IMR-90 (cell line): ENCODE results near the gene KRT7. TPM values are rescaled to one million over a fixed set of nuclear protein-coding genes. Genes with fewer than 3 reads are reported as not detected.

ENCODE experiments used
- ATAC-seq: fragments of 200-7000 bp; cut with Tn5 transposase; 2 replicates; pipeline ENCODE4 v1.9.1; 2020; ENCODE audit warnings: low read depth, mild to moderate bottlenecking, moderate library complexity
- BruUV-seq: library from RNA; stranded (reverse); fragments of 400-500 nt; replicated peaks from 2 replicates; lab custom pipeline; 2021; lab: Mats Ljungman, UMichigan
- CTCF ChIA-PET: fragments of 300-600 bp; formaldehyde crosslinking; extraction: SDS; loops from one replicate; lab custom pipeline; 2021; ENCODE audit warnings: antibody characterized with exemption; lab: Yijun Ruan, JAX
- POLR2A ChIA-PET: fragments of 300-600 bp; sonication (Branson Sonifier 250); formaldehyde crosslinking; loops from one replicate; lab custom pipeline; 2022; ENCODE audit warnings: antibody characterized with exemption; ENCODE audit not compliant: unreplicated experiment; lab: Charles Lee
- DNase-seq: peaks from one replicate; pipeline ENCODE4 v3.0.0; 2013
- H2AFZ ChIP-seq: replicated peaks from 2 replicates; pipeline ENCODE3; 2013; ENCODE audit warnings: low read length, mild to moderate bottlenecking; ENCODE audit not compliant: poor library complexity
- H2AK5ac ChIP-seq: 2 replicates; pipeline ENCODE4 v1.6.1; 2013; ENCODE audit warnings: low read depth, low read length, inconsistent platforms
- H2AK9ac ChIP-seq: replicated peaks from 2 replicates; pipeline ENCODE3; 2013; ENCODE audit warnings: mild to moderate bottlenecking, low read depth, low read length, moderate library complexity; ENCODE audit not compliant: poor library complexity
- H2BK120ac ChIP-seq: 2 replicates; pipeline ENCODE4 v1.6.1; 2013; ENCODE audit warnings: low read depth, low read length, inconsistent platforms
- H2BK15ac ChIP-seq: 3 replicates; pipeline ENCODE4 v1.6.1; 2013; ENCODE audit warnings: low read depth, low read length, inconsistent platforms
- H2BK20ac ChIP-seq: 2 replicates; pipeline ENCODE4 v1.6.1; 2013; ENCODE audit warnings: low read depth, mild to moderate bottlenecking, inconsistent platforms, low read length, moderate library complexity
- H2BK5ac ChIP-seq: 2 replicates; pipeline ENCODE4 v1.6.1; 2013; ENCODE audit warnings: mild to moderate bottlenecking, low read depth, low read length, inconsistent platforms; ENCODE audit not compliant: poor library complexity, severe bottlenecking
- H3K14ac ChIP-seq: replicated peaks from 2 replicates; pipeline ENCODE4 v1.6.1; 2013; ENCODE audit warnings: low read depth, low read length, inconsistent platforms
- H3K18ac ChIP-seq: 2 replicates; pipeline ENCODE4 v1.6.1; 2013; ENCODE audit warnings: low read depth, low read length, control low read depth
- H3K23ac ChIP-seq: 2 replicates; pipeline ENCODE4 v1.6.1; 2013; ENCODE audit warnings: low read depth, low read length, inconsistent platforms
- H3K27ac ChIP-seq: 2 replicates; pipeline ENCODE4 v1.5.1; 2013; ENCODE audit warnings: mild to moderate bottlenecking, control low read depth, low read length; ENCODE audit not compliant: insufficient read depth
- H3K27me3 ChIP-seq: 2 replicates; pipeline ENCODE4 v1.6.1; 2013; ENCODE audit warnings: low read length; ENCODE audit not compliant: control insufficient read depth, insufficient read depth
- H3K36me3 ChIP-seq: 2 replicates; pipeline ENCODE4 v1.6.1; 2013; ENCODE audit warnings: low read length, mixed read lengths; ENCODE audit not compliant: control insufficient read depth, insufficient read depth
- H3K4ac ChIP-seq: 2 replicates; pipeline ENCODE4 v1.6.1; 2013; ENCODE audit warnings: low read depth, low read length, inconsistent platforms
- H3K4me1 ChIP-seq: 2 replicates; pipeline ENCODE4 v1.6.1; 2013; ENCODE audit warnings: low read length, mixed read lengths; ENCODE audit not compliant: control insufficient read depth, insufficient read depth
- H3K4me2 ChIP-seq: 2 replicates; pipeline ENCODE4 v1.6.1; 2013; ENCODE audit warnings: low read depth, mild to moderate bottlenecking, control low read depth, low read length, moderate library complexity
- H3K4me3 ChIP-seq: 2 replicates; pipeline ENCODE4 v1.5.1; 2013; ENCODE audit warnings: low read depth, mild to moderate bottlenecking, control low read depth, low read length, moderate library complexity; ENCODE audit not compliant: insufficient read depth
- H3K56ac ChIP-seq: 2 replicates; pipeline ENCODE4 v1.6.1; 2013; ENCODE audit warnings: low read length, inconsistent platforms; ENCODE audit not compliant: insufficient read depth; ENCODE audit errors: extremely low read depth
- H3K79me1 ChIP-seq, 2 experiments: 2 replicates each; pipeline ENCODE4 v1.6.1; 2013; ENCODE audit warnings: low read length in 2 of 2, inconsistent platforms in 1 of 2, low read depth in 1 of 2
- H3K9ac ChIP-seq: 2 replicates; pipeline ENCODE4 v1.6.1; 2013; ENCODE audit warnings: low read depth, low read length, control low read depth
- H3K9me1 ChIP-seq: 2 replicates; pipeline ENCODE4 v1.6.1; 2013; ENCODE audit warnings: low read length, inconsistent platforms; ENCODE audit not compliant: insufficient read depth
- H3K9me3 ChIP-seq: 2 replicates; pipeline ENCODE4 v1.6.1; 2013; ENCODE audit warnings: low read length; ENCODE audit not compliant: control insufficient read depth, insufficient read depth
- H4K20me1 ChIP-seq: 2 replicates; pipeline ENCODE4 v1.6.1; 2013; ENCODE audit warnings: low read length, inconsistent platforms; ENCODE audit not compliant: insufficient read depth
- H4K5ac ChIP-seq: 2 replicates; pipeline ENCODE4 v1.6.1; 2013; ENCODE audit warnings: mild to moderate bottlenecking, low read depth, low read length, control low read depth
- H4K8ac ChIP-seq, 2 experiments: 2 replicates each; pipeline ENCODE4 v1.6.1; 2013; ENCODE audit warnings: low read depth in 2 of 2, low read length in 2 of 2, control low read depth in 1 of 2, inconsistent platforms in 1 of 2
- H4K91ac ChIP-seq: 2 replicates; pipeline ENCODE4 v1.6.1; 2013; ENCODE audit warnings: low read depth, low read length, inconsistent platforms; ENCODE audit not compliant: insufficient read depth
- BHLHE40 ChIP-seq: fragments of 150-350 bp; IDR thresholded peaks from 2 replicates; pipeline ENCODE4 v1.6.1; 2016; ENCODE audit warnings: mild to moderate bottlenecking, low read depth, low read length
- CEBPB ChIP-seq: IDR thresholded peaks from 2 replicates; pipeline ENCODE4 v1.6.1; 2012; ENCODE audit warnings: low read depth, low read length, improper control_type of control experiment
- CHD1 ChIP-seq: IDR thresholded peaks from 2 replicates; pipeline ENCODE4 v1.6.1; 2012; ENCODE audit warnings: low read depth, low read length, improper control_type of control experiment
- CTCF ChIP-seq: conservative IDR thresholded peaks from 2 replicates; pipeline ENCODE4 v1.5.1; 2012; ENCODE audit warnings: mild to moderate bottlenecking, low read depth, low read length, improper control_type of control experiment
- ELK1 ChIP-seq: fragments of 150-350 bp; IDR thresholded peaks from 2 replicates; pipeline ENCODE4 v1.6.1; 2016; ENCODE audit warnings: low read depth, mild to moderate bottlenecking, low read length, moderate library complexity, borderline replicate concordance
- FOS ChIP-seq: fragments of 150-350 bp; IDR thresholded peaks from 2 replicates; pipeline ENCODE4 v1.6.1; 2016; ENCODE audit warnings: low read depth, low read length
- MAFK ChIP-seq: IDR thresholded peaks from 2 replicates; pipeline ENCODE4 v1.6.1; 2012; ENCODE audit warnings: low read depth, low read length, improper control_type of control experiment
- MXI1 ChIP-seq: IDR thresholded peaks from 2 replicates; pipeline ENCODE4 v1.6.1; 2012; ENCODE audit warnings: low read depth, mild to moderate bottlenecking, low read length, moderate library complexity, borderline replicate concordance
- NFE2L2 ChIP-seq: fragments of 150-350 bp; IDR thresholded peaks from 2 replicates; pipeline ENCODE4 v1.6.1; 2016; ENCODE audit warnings: low read depth, mild to moderate bottlenecking, low read length
- POLR2A ChIP-seq: IDR thresholded peaks from 2 replicates; pipeline ENCODE4 v1.6.1; 2012; ENCODE audit warnings: mild to moderate bottlenecking, low read depth, low read length
- RAD21 ChIP-seq: IDR thresholded peaks from 2 replicates; pipeline ENCODE4 v1.6.1; 2012; ENCODE audit warnings: low read length, improper control_type of control experiment
- RCOR1 ChIP-seq: IDR thresholded peaks from 2 replicates; pipeline ENCODE4 v1.6.1; 2012; ENCODE audit warnings: mild to moderate bottlenecking, low read length, improper control_type of control experiment; ENCODE audit not compliant: insufficient replicate concordance
- SMC3 ChIP-seq: fragments of 150-350 bp; IDR thresholded peaks from 2 replicates; pipeline ENCODE4 v1.6.1; 2016; ENCODE audit warnings: low read depth, mild to moderate bottlenecking, antibody characterized with exemption, low read length, moderate library complexity
- USF2 ChIP-seq: fragments of 150-350 bp; IDR thresholded peaks from 2 replicates; pipeline ENCODE4 v1.6.1; 2017; ENCODE audit warnings: mild to moderate bottlenecking, antibody characterized with exemption, low read length, low read depth
- whole genome bisulfite sequencing, 2 experiments: methylation state at CpG; one replicate each; pipeline versions ENCODE4 v1.1.5 to v1.1.7; 2013; ENCODE audit warnings: missing lambda C conversion rate in 2 of 2; ENCODE audit not compliant: insufficient read length in 1 of 2; ENCODE audit errors: extremely low coverage in 2 of 2; 5-methylcytosine and 5-hydroxymethylcytosine counted together
- dilution Hi-C: fragments of 300-500 bp; cut with HindIII; formaldehyde crosslinking; loops from one replicate; pipeline ENCODE4 v1.14.3; 2018; ENCODE audit warnings: low sequenced_read_pairs; ENCODE audit not compliant: unreplicated experiment
- in situ Hi-C: fragments of 300-500 bp; cut with MboI; formaldehyde crosslinking; loops from 3 replicates; pipeline ENCODE4 v1.14.3; 2019; ENCODE audit warnings: low sequenced_read_pairs, inconsistent platforms, mixed read lengths
- intact Hi-C: fragments of 100-400 bp; cut with micrococcal nuclease; formaldehyde crosslinking; loops from 2 replicates; pipeline ENCODE4 v1.10.0; 2022
- polyA plus RNA-seq, 3 experiments: library from polyadenylated mRNA; depleted of rRNA; stranded (reverse); fragments of >200 nt; gene quantifications; 2 replicates each; pipeline ENCODE4 v1.2.3, GENCODE V29; 2012; ENCODE audit warnings: low replicate concordance in 1 of 3
- total RNA-seq: library from RNA; depleted of rRNA; stranded (reverse); fragments of >200 nt; gene quantifications from 2 replicates; pipeline ENCODE4 v1.2.3, GENCODE V29; 2012

The KRT7 gene
- total and polyA plus RNA-seq, 2 of the 4 experiments (the other 2 are of a cell fraction): 0.54 to 1.7 TPM

GRCh38 chr12:52197371-52198231 is 35.4 kb upstream of the KRT7 start:
- H4K8ac ChIP-seq: peak overlapping the region in 1 of 2 experiments; percentile 27; a peak in 1 of 4 replicates
- peak overlapping the region; percentile 50 for H2BK120ac ChIP-seq
- peak overlapping the region; percentile 48 for H3K4ac ChIP-seq
- H2AFZ ChIP-seq: peak overlapping the region; percentile 54
- H3K9me3 ChIP-seq: no peaks in the 10 kb centered on the region
- H3K27ac ChIP-seq: no peak overlapping the region
- H3K14ac ChIP-seq: 0 out of 2 replicates have a peak overlapping the region, but pooled peaks have one; percentile 5
- H2BK20ac ChIP-seq: peak overlapping the region; percentile 0; the same call in 1 of the 2 replicates
- H2AK9ac ChIP-seq: peak overlapping the region; percentile 15
- H3K18ac ChIP-seq: no peak overlapping the region
- ATAC-seq (no peak), DNase-seq (no peak)
- peak overlapping the region; percentile 5; the same call in 1 of the 2 replicates for H2AK5ac ChIP-seq
- ChIA-PET CTCF (no interaction called here), POLR2A (no interaction called here)
- WGBS, 2 experiments: no CpG with 5 or more reads among the region's 11 CpGs
- H3K9me1 ChIP-seq: peaks cover 19% of the 10 kb centered on the region
- peak overlapping the region; percentile 46; the same call in 1 of the 3 replicates for H2BK15ac ChIP-seq
- H3K27me3 ChIP-seq: no peaks in the 10 kb centered on the region
- intact Hi-C loops (no loop called here), dilution Hi-C loops (no loop called here), in situ Hi-C loops (no loop called here)
- no peak overlapping the region for H4K5ac ChIP-seq
- no peak overlapping the region for H3K56ac ChIP-seq
- H3K9ac ChIP-seq: no peak overlapping the region
- no peaks in the 10 kb centered on the region for H3K36me3 ChIP-seq
- H4K91ac ChIP-seq: peak overlapping the region; percentile 68
- H3K4me3 ChIP-seq: no peak overlapping the region
- no TSS peak for BruUV-seq
- H3K4me2 ChIP-seq: no peak overlapping the region
- no peak overlapping the region for H3K23ac ChIP-seq
- peaks cover 33% of the 10 kb centered on the region for H3K4me1 ChIP-seq
- no peaks in the 10 kb centered on the region for H4K20me1 ChIP-seq
- 0 out of 4 replicates have a peak, but pooled peaks cover 0 to 2% of the 10 kb centered on the region in 2 experiments for H3K79me1 ChIP-seq
- no peak overlapping the region for H2BK5ac ChIP-seq
- TF ChIP-seq BHLHE40 (no peak), ELK1 (no peak), FOS (no peak), CHD1 (no peak), RCOR1 (no peak), NFE2L2 (no peak), USF2 (no peak), CTCF (no peak), CEBPB (no peak), MXI1 (no peak), SMC3 (no peak), RAD21 (no peak), POLR2A (no peak), MAFK (no peak)
